Measurements from ENCODE around the gene GPC1.

Gene GPC1

GRCh38 chr2:240499309-240500301 lies 64.1 kb downstream of the GPC1 start:
- DNase-seq (ENCODE audit: low spot score), result no peak

- DNase-seq (ENCODE audit: low spot score), result no peak
Measured at GRCh38 chr2:240500561-240501423, 65.3 kb downstream of the GPC1 start.

GRCh38 chr2:240501531-240501991 lies 66.1 kb downstream of the GPC1 start:
- DNase-seq (ENCODE audit: low spot score), result no peak

GRCh38 chr2:240502059-240502429 lies 66.6 kb downstream of the GPC1 start:
- no peak for DNase-seq (ENCODE audit: low spot score)

- DNase-seq (ENCODE audit: low spot score), result no peak
Measured at GRCh38 chr2:240502430-240503121, 67.1 kb downstream of the GPC1 start.

- DNase-seq (ENCODE audit: low spot score), result no peak
Measured at GRCh38 chr2:240503375-240503774, 67.9 kb downstream of the GPC1 start.

- no peak for DNase-seq (ENCODE audit: low spot score)
Measured at GRCh38 chr2:240503848-240504247, 68.4 kb downstream of the GPC1 start.

- no peak for DNase-seq (ENCODE audit: low spot score)
Measured at GRCh38 chr2:240505910-240506309, 70.4 kb downstream of the GPC1 start.

- DNase-seq (ENCODE audit: low spot score), result no peak
Measured at GRCh38 chr2:240506406-240507059, 71.1 kb downstream of the GPC1 start.

- no peak for DNase-seq (ENCODE audit: low spot score)
Measured at GRCh38 chr2:240507060-240507777, 71.8 kb downstream of the GPC1 start.

- DNase-seq (ENCODE audit: low spot score), result no peak
Measured at GRCh38 chr2:240507778-240508251, 72.4 kb downstream of the GPC1 start.

GRCh38 chr2:240508832-240509545 lies 73.5 kb downstream of the GPC1 start:
- DNase-seq (ENCODE audit: low spot score), result no peak

- DNase-seq (ENCODE audit: low spot score), result no peak
Measured at GRCh38 chr2:240509667-240510512, 74.4 kb downstream of the GPC1 start.

- DNase-seq (ENCODE audit: low spot score), result peak; percentile 1
Measured at GRCh38 chr2:240510513-240511210, 75.2 kb downstream of the GPC1 start.

- DNase-seq (ENCODE audit: low spot score), result no peak
Measured at GRCh38 chr2:240511351-240512108, 76.1 kb downstream of the GPC1 start.

GRCh38 chr2:240512109-240512485 lies 76.6 kb downstream of the GPC1 start:
- DNase-seq (ENCODE audit: low spot score), result no peak

GRCh38 chr2:240512666-240513535 lies 77.4 kb downstream of the GPC1 start:
- no peak for DNase-seq (ENCODE audit: low spot score)

Measured in germinal center (tissue), 1 donor.